Parathyroid adenoma (tissue), 2 donors: ENCODE results near the gene PRDM1.

Source experiments
- H2AFZ ChIP-seq: fragments of 300-600 bp; sonication (generic); one replicate; pipeline ENCODE4 v1.7.0; 2017; ENCODE audit warnings: antibody characterized with exemption, mild to moderate bottlenecking
- H3K27ac ChIP-seq: fragments of 300-600 bp; sonication (generic); one replicate; pipeline ENCODE4 v1.7.0; 2017
- H3K27me3 ChIP-seq: fragments of 300-600 bp; sonication (generic); one replicate; pipeline ENCODE4 v1.7.0; 2017; ENCODE audit warnings: low read length; ENCODE audit not compliant: control insufficient read depth, insufficient read depth
- H3K36me3 ChIP-seq: fragments of 300-600 bp; sonication (generic); one replicate; pipeline ENCODE4 v1.7.0; 2017; ENCODE audit warnings: low read length; ENCODE audit not compliant: control insufficient read depth, insufficient read depth
- H3K4me1 ChIP-seq: fragments of 300-600 bp; sonication (generic); one replicate; pipeline ENCODE4 v1.7.0; 2017; ENCODE audit warnings: control low read depth
- H3K4me2 ChIP-seq: fragments of 300-600 bp; sonication (generic); one replicate; pipeline ENCODE4 v1.7.0; 2017; ENCODE audit warnings: low read length
- H3K4me3 ChIP-seq: fragments of 300-600 bp; sonication (generic); one replicate; pipeline ENCODE4 v1.7.0; 2017; ENCODE audit warnings: low read depth, low read length
- H3K79me2 ChIP-seq: fragments of 300-600 bp; sonication (generic); one replicate; pipeline ENCODE4 v1.7.0; 2017; ENCODE audit warnings: control low read depth
- H3K9ac ChIP-seq: fragments of 300-600 bp; sonication (generic); one replicate; pipeline ENCODE4 v1.7.0; 2017; ENCODE audit warnings: mild to moderate bottlenecking
- H3K9me3 ChIP-seq: fragments of 300-600 bp; sonication (generic); one replicate; pipeline ENCODE4 v1.7.0; 2017; ENCODE audit warnings: low read length; ENCODE audit not compliant: control insufficient read depth
- TF ChIP-seq, protein P1 (sequence below): fragments of 300-600 bp; sonication (generic); IDR thresholded peaks from one replicate; pipeline ENCODE4 v1.7.0; 2017; ENCODE audit warnings: antibody characterized with exemption, mild to moderate bottlenecking
- donor health status: primary hyperparathyroidism.

The PRDM1 gene

DNA sequence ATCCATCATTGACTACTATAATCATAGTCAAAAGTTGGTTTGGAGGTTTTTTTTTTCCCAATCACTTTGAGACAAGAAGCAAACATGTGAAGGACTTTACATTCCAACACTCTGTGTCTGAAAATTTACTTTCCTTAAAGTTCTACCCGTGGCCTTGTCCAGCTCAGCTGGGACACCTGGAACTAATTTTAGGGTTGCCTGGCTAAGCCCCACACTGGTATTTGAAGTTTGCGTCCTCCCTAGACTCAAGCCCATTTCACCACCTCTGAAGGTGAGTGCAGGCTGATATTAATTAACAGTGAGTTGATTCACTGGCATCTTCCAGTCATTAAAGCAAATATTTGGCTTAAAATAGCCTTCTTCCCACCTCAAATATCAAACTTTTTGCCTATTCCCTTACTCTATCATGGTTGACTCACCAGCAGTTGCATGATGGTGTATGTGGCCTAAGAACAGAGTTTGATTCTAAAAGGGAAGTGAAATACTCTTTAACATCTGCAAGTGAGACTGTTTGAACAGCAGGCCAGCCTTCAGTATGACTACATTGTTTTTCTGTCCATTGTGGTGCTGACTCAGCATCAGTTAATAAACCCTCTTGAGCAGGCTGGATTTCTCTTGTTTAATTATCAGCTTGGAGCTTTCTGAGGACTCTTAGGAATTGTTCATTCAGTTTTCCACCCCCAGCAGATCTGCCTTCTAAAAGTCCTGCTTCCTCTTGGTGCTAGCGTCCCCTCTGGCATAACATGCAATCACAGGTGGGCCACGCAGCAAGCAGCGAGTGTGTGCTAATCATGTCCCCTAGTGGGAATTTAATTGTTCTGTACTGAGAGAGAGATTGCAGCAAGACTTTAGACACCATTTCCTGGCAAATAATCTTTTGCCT is 1.8 kb upstream of the PRDM1 start:
- TF ChIP-seq, protein P1, sequence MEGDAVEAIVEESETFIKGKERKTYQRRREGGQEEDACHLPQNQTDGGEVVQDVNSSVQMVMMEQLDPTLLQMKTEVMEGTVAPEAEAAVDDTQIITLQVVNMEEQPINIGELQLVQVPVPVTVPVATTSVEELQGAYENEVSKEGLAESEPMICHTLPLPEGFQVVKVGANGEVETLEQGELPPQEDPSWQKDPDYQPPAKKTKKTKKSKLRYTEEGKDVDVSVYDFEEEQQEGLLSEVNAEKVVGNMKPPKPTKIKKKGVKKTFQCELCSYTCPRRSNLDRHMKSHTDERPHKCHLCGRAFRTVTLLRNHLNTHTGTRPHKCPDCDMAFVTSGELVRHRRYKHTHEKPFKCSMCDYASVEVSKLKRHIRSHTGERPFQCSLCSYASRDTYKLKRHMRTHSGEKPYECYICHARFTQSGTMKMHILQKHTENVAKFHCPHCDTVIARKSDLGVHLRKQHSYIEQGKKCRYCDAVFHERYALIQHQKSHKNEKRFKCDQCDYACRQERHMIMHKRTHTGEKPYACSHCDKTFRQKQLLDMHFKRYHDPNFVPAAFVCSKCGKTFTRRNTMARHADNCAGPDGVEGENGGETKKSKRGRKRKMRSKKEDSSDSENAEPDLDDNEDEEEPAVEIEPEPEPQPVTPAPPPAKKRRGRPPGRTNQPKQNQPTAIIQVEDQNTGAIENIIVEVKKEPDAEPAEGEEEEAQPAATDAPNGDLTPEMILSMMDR, result no peak
- H3K4me2 ChIP-seq, result no peak overlapping the region
- no peak overlapping the region for H3K9ac ChIP-seq
- H3K9me3 ChIP-seq, result no peaks in the 10 kb centered on the region
- H3K4me3 ChIP-seq, result no peak overlapping the region
- peaks cover 4% of the 10 kb centered on the region for H3K4me1 ChIP-seq
- H3K79me2 ChIP-seq, result no peaks in the 10 kb centered on the region
- no peaks in the 10 kb centered on the region for H3K27me3 ChIP-seq
- no peaks in the 10 kb centered on the region for H3K36me3 ChIP-seq
- no peak overlapping the region for H3K27ac ChIP-seq
- no peak overlapping the region for H2AFZ ChIP-seq

- Histone ChIP-seq H3K27me3 (no peaks in the 10 kb centered on the region), H2AFZ (peak overlapping the region; percentile 54), H3K36me3 (no peaks in the 10 kb centered on the region), H3K79me2 (no peaks in the 10 kb centered on the region), H3K27ac (no peak overlapping the region), H3K4me1 (peaks cover 4% of the 10 kb centered on the region), H3K9ac (no peak overlapping the region), H3K4me3 (peak overlapping the region; percentile 42), H3K4me2 (peak overlapping the region; percentile 70), H3K9me3 (no peaks in the 10 kb centered on the region)
- TF ChIP-seq, protein P1, result no peak
Observed at GRCh38 chr6:106084989-106085691, 996 bp upstream of the PRDM1 start.

DNA sequence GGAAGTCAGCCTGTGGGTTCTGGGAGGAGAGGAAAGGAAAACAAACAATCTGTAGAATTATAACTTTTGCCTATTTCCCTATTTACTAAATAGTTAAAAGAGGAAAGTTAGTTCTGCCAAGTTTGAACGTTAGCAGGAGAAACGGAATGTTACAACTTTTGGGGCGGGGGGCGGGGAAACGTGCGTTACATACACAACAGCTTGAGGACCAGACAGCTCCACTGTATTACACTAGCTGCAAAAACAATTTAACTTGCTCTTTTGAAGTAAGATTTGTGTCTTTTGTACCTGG is 498 bp upstream of the PRDM1 start:
- Histone ChIP-seq H3K36me3 (no peaks in the 10 kb centered on the region), H3K79me2 (no peaks in the 10 kb centered on the region), H3K4me3 (peak overlapping the region; percentile 42), H3K9ac (no peak overlapping the region), H2AFZ (peak overlapping the region; percentile 76), H3K27ac (peak overlapping the region; percentile 56), H3K4me2 (peak overlapping the region; percentile 70), H3K27me3 (no peaks in the 10 kb centered on the region), H3K4me1 (peaks cover 4% of the 10 kb centered on the region), H3K9me3 (no peaks in the 10 kb centered on the region)
- TF ChIP-seq, protein P1, result no peak

DNA sequence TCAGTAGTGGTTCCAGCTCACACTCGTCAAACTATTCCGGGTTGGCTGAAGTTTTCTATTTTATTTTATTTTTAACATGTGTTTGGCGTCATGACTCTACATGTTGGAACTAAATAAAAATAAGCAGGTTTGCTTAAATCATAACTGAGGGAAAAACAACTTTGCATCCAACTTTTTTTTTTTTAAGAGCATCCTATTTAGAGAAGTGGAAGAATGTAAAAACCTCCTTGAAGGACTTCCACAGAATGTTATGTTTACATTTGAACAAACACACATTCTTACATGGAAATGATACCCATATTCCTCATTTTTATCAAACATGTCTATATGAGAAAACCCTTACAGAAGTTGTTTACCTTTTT is 659 bp downstream of the PRDM1 start:
- Histone ChIP-seq H3K27me3 (no peaks in the 10 kb centered on the region), H3K4me3 (peak overlapping the region; percentile 42), H2AFZ (no peak overlapping the region), H3K36me3 (no peaks in the 10 kb centered on the region), H3K79me2 (no peaks in the 10 kb centered on the region), H3K27ac (peak overlapping the region; percentile 34), H3K4me1 (peaks cover 4% of the 10 kb centered on the region), H3K9ac (no peak overlapping the region), H3K9me3 (no peaks in the 10 kb centered on the region), H3K4me2 (peak overlapping the region; percentile 70)
- TF ChIP-seq, protein P1, result no peak
